K562 (cell line): ENCODE results near the gene LXN. TPM values are rescaled to one million over a fixed set of nuclear protein-coding genes. Genes with fewer than 3 reads are reported as not detected.

Source experiments
- ATAC-seq: fragments of 200-7000 bp; cut with Tn5 transposase; 3 replicates; pipeline ENCODE4 v1.9.1; 2020; ENCODE audit warnings: moderate library complexity
- BruUV-seq: library from RNA; stranded (reverse); fragments of 400-500 nt; replicated peaks from 2 replicates; lab custom pipeline; 2021; lab: Mats Ljungman, UMichigan
- CTCF ChIA-PET: fragments of 300-600 bp; formaldehyde crosslinking; extraction: SDS; loops from one replicate; lab custom pipeline; 2021; ENCODE audit warnings: low intra/inter-chr PET ratio; lab: Yijun Ruan, JAX
- POLR2A ChIA-PET: fragments of 300-600, 350-650 bp; sonication (Branson Sonifier 250); formaldehyde crosslinking; extraction: SDS; loops from one replicate; lab custom pipeline; 2021; ENCODE audit warnings: antibody characterized with exemption, inconsistent platforms; lab: Yijun Ruan, JAX
- DNase-seq, 4 experiments: peaks; one replicate each; pipeline versions ENCODE4 v3.0.0 to v3.0.0-alpha.2; 2011 to 2018; ENCODE audit warnings: low spot score in 3 of 4, mixed read lengths in 3 of 4; ENCODE audit errors: extremely low read depth in 1 of 4
- FAIRE-seq: peaks from 2 replicates; lab custom pipeline; 2011; peaks lifted over from hg19 to GRCh38; lab: Jason Lieb, UNC
- H2AFZ ChIP-seq: 2 replicates; pipeline ENCODE4 v1.6.0; 2011; ENCODE audit warnings: low read depth, low read length, control low read depth, inconsistent platforms
- H3K27ac ChIP-seq: fragments of 200-600 bp; 3 replicates; pipeline ENCODE4 v1.8.0; 2011; ENCODE audit warnings: low read depth, mild to moderate bottlenecking, control low read depth, inconsistent platforms, low read length, moderate library complexity, mixed read lengths; ENCODE audit errors: extremely low read depth
- H3K27me3 ChIP-seq, 2 experiments: fragments of 300-600 bp in 1 of 2; 2 replicates in 1 of 2; 3 replicates in 1 of 2; pipeline versions ENCODE4 v1.6.0 to v1.8.0; 2011; ENCODE audit warnings: inconsistent platforms in 2 of 2, low read length in 2 of 2, mild to moderate bottlenecking in 1 of 2, mixed read lengths in 1 of 2, moderate library complexity in 1 of 2; ENCODE audit not compliant: control insufficient read depth in 2 of 2, insufficient read depth in 2 of 2
- H3K36me3 ChIP-seq: fragments of 300-600 bp; 3 replicates; pipeline ENCODE4 v1.8.0; 2011; ENCODE audit warnings: mild to moderate bottlenecking, low read length, inconsistent platforms; ENCODE audit not compliant: control insufficient read depth, insufficient read depth
- H3K4me1 ChIP-seq, 2 experiments: fragments of 200-600 bp in 1 of 2; replicated peaks in 1 of 2; 2 replicates in 1 of 2; 3 replicates in 1 of 2; pipeline versions ENCODE4 v1.5.1 to v1.8.0; 2011; ENCODE audit warnings: inconsistent platforms in 2 of 2, low read length in 2 of 2, mild to moderate bottlenecking in 1 of 2, mixed read lengths in 1 of 2, moderate library complexity in 1 of 2; ENCODE audit not compliant: control insufficient read depth in 2 of 2, insufficient read depth in 2 of 2
- H3K4me2 ChIP-seq: 2 replicates; pipeline ENCODE4 v1.6.1; 2011; ENCODE audit warnings: low read length, control low read depth, inconsistent platforms, mixed read lengths; ENCODE audit not compliant: insufficient read depth
- H3K4me3 ChIP-seq: fragments of 200-600 bp; sonication (generic), shearing (Covaris generic); 2 replicates; pipeline ENCODE4 v1.5.1; 2016; ENCODE audit warnings: control low read depth, inconsistent platforms
- H3K79me2 ChIP-seq: fragments of 200-600 bp; 3 replicates; pipeline ENCODE4 v1.8.0; 2011; ENCODE audit warnings: low read length, inconsistent platforms; ENCODE audit not compliant: control insufficient read depth, insufficient read depth
- H3K9ac ChIP-seq, 2 experiments: 2 replicates each; pipeline versions ENCODE4 v1.6.0 to v1.6.1; 2011; ENCODE audit warnings: low read depth in 2 of 2, low read length in 2 of 2, control low read depth in 1 of 2, inconsistent platforms in 1 of 2, mild to moderate bottlenecking in 1 of 2, mixed read lengths in 1 of 2; ENCODE audit not compliant: insufficient read depth in 1 of 2
- H3K9me1 ChIP-seq: one replicate; pipeline ENCODE4 v1.6.0; 2011; ENCODE audit warnings: inconsistent platforms, mild to moderate bottlenecking, low read length, moderate library complexity; ENCODE audit not compliant: control insufficient read depth, insufficient read depth
- H3K9me3 ChIP-seq: replicated peaks from 2 replicates; pipeline ENCODE4 v1.5.1; 2011; ENCODE audit warnings: low read depth, low read length, inconsistent platforms; ENCODE audit not compliant: control insufficient read depth, insufficient read depth
- H4K20me1 ChIP-seq: replicated peaks from 2 replicates; pipeline ENCODE4 v1.6.1; 2011; ENCODE audit warnings: low read length, inconsistent platforms, mixed read lengths; ENCODE audit not compliant: control insufficient read depth, insufficient read depth
- CBFA2T3 ChIP-seq: fragments of 450-650 bp; IDR thresholded peaks from 2 replicates; pipeline ENCODE4 v1.6.1; 2017
- CBX3 ChIP-seq, 2 experiments: IDR thresholded peaks; 1 replicate in 1 of 2; 2 replicates in 1 of 2; pipeline ENCODE4 v1.6.1; 2012; ENCODE audit warnings: inconsistent platforms in 2 of 2, low read length in 2 of 2, borderline replicate concordance in 1 of 2, control low read depth in 1 of 2
- CREB3 ChIP-seq: fragments of 450-650 bp; conservative IDR thresholded peaks from 2 replicates; pipeline ENCODE4 v1.6.1; 2016; ENCODE audit warnings: missing genetic modification characterization, low read depth, mild to moderate bottlenecking, missing compliant biosample characterization, moderate library complexity
- FIP1L1 ChIP-seq: fragments of 200-400 bp; formaldehyde crosslinking; IDR thresholded peaks from 2 replicates; pipeline ENCODE4 v1.6.1; 2018; ENCODE audit warnings: mild to moderate bottlenecking, low read depth, low read length; ENCODE audit not compliant: poor library complexity, severe bottlenecking
- HMGN3 ChIP-seq: IDR thresholded peaks from 2 replicates; pipeline ENCODE4 v1.6.1; 2011; ENCODE audit warnings: borderline replicate concordance, low read depth, mild to moderate bottlenecking, mixed read lengths, low read length; ENCODE audit not compliant: insufficient read length; ENCODE audit errors: extremely low read depth
- JUND ChIP-seq, 2 experiments: IDR thresholded peaks; 2 replicates in 1 of 2; 3 replicates in 1 of 2; pipeline ENCODE4 v1.6.1; 2011; ENCODE audit warnings: borderline replicate concordance in 2 of 2, low read depth in 2 of 2, low read length in 2 of 2, improper control_type of control experiment in 1 of 2, missing biosample characterization in 1 of 2, missing genetic modification characterization in 1 of 2, missing genetic modification reagents in 1 of 2
- KAT2B ChIP-seq: IDR thresholded peaks from one replicate; pipeline ENCODE4 v1.6.1; 2012; ENCODE audit warnings: low read depth, mild to moderate bottlenecking, control low read depth, inconsistent platforms, low read length, moderate library complexity
- MEIS2 ChIP-seq: fragments of 450-650 bp; IDR thresholded peaks from 2 replicates; pipeline ENCODE4 v1.6.1; 2014; ENCODE audit warnings: mild to moderate bottlenecking; ENCODE audit not compliant: partially characterized antibody
- NCOR1 ChIP-seq: fragments of 450-650 bp; IDR thresholded peaks from 2 replicates; pipeline ENCODE4 v1.6.1; 2016; ENCODE audit warnings: mild to moderate bottlenecking, moderate library complexity
- NFIC ChIP-seq: fragments of 450-650 bp; IDR thresholded peaks from 2 replicates; pipeline ENCODE4 v1.6.1; 2017; ENCODE audit warnings: mild to moderate bottlenecking, inconsistent platforms
- NR2C2 ChIP-seq, 2 experiments: fragments of 200-800 bp in 1 of 2; sonication (Bioruptor generic) in 1 of 2; sonication (generic) in 1 of 2; formaldehyde crosslinking in 1 of 2; IDR thresholded peaks; 2 replicates each; pipeline versions ENCODE4 v1.6.1 to v1.8.0; 2016 to 2022; ENCODE audit warnings: mild to moderate bottlenecking in 1 of 2, missing compliant biosample characterization in 1 of 2, missing genetic modification characterization in 1 of 2, missing genetic modification reagents in 1 of 2
- POLR2H ChIP-seq: IDR thresholded peaks from 2 replicates; pipeline ENCODE4 v1.6.1; 2016; ENCODE audit warnings: missing genetic modification characterization, low read depth, mild to moderate bottlenecking, control low read depth, missing compliant biosample characterization, moderate library complexity
- RBFOX2 ChIP-seq: fragments of 200-400 bp; formaldehyde crosslinking; IDR thresholded peaks from 2 replicates; pipeline ENCODE4 v1.6.1; 2017; ENCODE audit warnings: low read depth, mild to moderate bottlenecking, low read length, moderate library complexity
- TAF15 ChIP-seq: fragments of 200-400 bp; formaldehyde crosslinking; IDR thresholded peaks from 2 replicates; pipeline ENCODE4 v1.6.1; 2017; ENCODE audit warnings: mild to moderate bottlenecking, low read depth, low read length, moderate library complexity
- TCF3 ChIP-seq: sonication (generic); formaldehyde crosslinking; IDR thresholded peaks from 2 replicates; pipeline ENCODE4 v1.4.0; 2020; ENCODE audit warnings: mild to moderate bottlenecking, missing genetic modification reagents
- XRCC4 ChIP-seq: IDR thresholded peaks from one replicate; pipeline ENCODE4 v1.6.1; 2011; ENCODE audit not compliant: insufficient read depth, insufficient read length; ENCODE audit errors: extremely low read depth
- ZEB2 ChIP-seq: fragments of 450-650 bp; IDR thresholded peaks from 2 replicates; pipeline ENCODE4 v1.6.1; 2016
- ZNF146 ChIP-seq: IDR thresholded peaks from one replicate; pipeline ENCODE4 v1.6.1; 2018; ENCODE audit warnings: missing compliant biosample characterization; ENCODE audit not compliant: unreplicated experiment
- ZNF830 ChIP-seq: fragments of 250-450 bp; sonication (Bioruptor Pico); IDR thresholded peaks from 2 replicates; pipeline ENCODE4 v1.5.0; 2021; ENCODE audit warnings: mild to moderate bottlenecking
- WGBS: fragments of 100-300 bp; shearing (Covaris generic); methylation state at CpG from one replicate; pipeline ENCODE4 v1.1.6; 2016; ENCODE audit warnings: low coverage, mixed read lengths; ENCODE audit not compliant: insufficient coverage; ENCODE audit errors: missing lambda C conversion rate; 5-methylcytosine and 5-hydroxymethylcytosine counted together
- in situ Hi-C: fragments of 300-500 bp; cut with MboI; formaldehyde crosslinking; loops from 4 replicates; pipeline ENCODE4 v1.15.0; 2018; ENCODE audit warnings: inconsistent platforms, mixed read lengths
- intact Hi-C: fragments of 100-400 bp; cut with micrococcal nuclease; formaldehyde crosslinking; loops from 2 replicates; pipeline ENCODE4 v1.14.2; 2022
- polyA plus RNA-seq, 8 experiments: library from polyadenylated mRNA; depleted of rRNA in 4 of 8; stranded (reverse) in 5 of 8; unstranded in 3 of 8; fragments of >200 nt; fragmentation: Nextera tagmentation in 2 of 8; fragmentation: Illumina TruSeq in 1 of 8; extraction: Ambion mirVana in 2 of 8; extraction: Trizol in 1 of 8; gene quantifications; 2 replicates each; pipeline versions ENCODE4 v1.2.1 to v1.2.3, GENCODE V29; 2011 to 2014; ENCODE audit warnings: inconsistent platforms in 1 of 8, missing spikeins in 1 of 8
- total RNA-seq, 7 experiments: library from RNA; depleted of rRNA in 6 of 7; stranded (reverse); fragments of >200 nt in 6 of 7; fragmentation: Illumina TruSeq in 2 of 7; extraction: Trizol in 2 of 7; gene quantifications; 2 replicates each; pipeline versions ENCODE4 v1.2.1 to v1.2.3, GENCODE V29; 2011 to 2021; ENCODE audit warnings: low replicate concordance in 1 of 7
- TF ChIP-seq, protein P1 (sequence below), 2 experiments: IDR thresholded peaks; 2 replicates each; pipeline ENCODE4 v1.6.1; 2011; ENCODE audit warnings: borderline replicate concordance in 1 of 2, control low read depth in 1 of 2, low read depth in 1 of 2, low read length in 1 of 2, mild to moderate bottlenecking in 1 of 2, mixed read lengths in 1 of 2, moderate library complexity in 1 of 2; ENCODE audit not compliant: insufficient read depth in 1 of 2, insufficient read length in 1 of 2, poor library complexity in 1 of 2, severe bottlenecking in 1 of 2; ENCODE audit errors: extremely low read depth in 1 of 2

The LXN gene
- total and polyA plus RNA-seq, 9 of the 15 experiments (the other 6 are each of a cell fraction or from before 2014, with no cell fraction given), result 0.08 to 0.13 TPM; not detected in 7

DNA sequence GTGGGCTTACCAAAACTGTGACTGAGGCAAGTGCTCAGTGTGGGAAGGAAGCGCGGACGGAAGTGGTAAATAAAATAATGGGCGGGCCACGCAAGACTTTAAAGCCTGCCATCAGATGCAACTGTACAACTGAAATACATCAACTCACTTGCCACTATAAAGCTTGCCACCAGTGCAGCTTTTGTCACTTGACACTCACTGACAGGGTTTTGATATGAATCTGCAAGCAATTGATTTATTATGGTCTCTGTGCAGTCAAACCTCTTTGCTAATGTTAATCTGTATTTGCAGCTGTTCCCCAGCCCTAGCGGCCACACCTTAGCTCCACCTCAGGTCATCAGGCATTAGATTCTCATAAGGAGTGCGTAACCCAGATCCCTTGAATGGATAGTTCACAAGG is 30.4 kb downstream of the LXN start:
- Histone ChIP-seq H3K9me3 (no peaks in the 10 kb centered on the region), H3K9ac (no peak overlapping the region), H4K20me1 (no peaks in the 10 kb centered on the region; the same call in 1 of the 2 replicates), H3K27me3 (no peaks in the 10 kb centered on the region), H3K4me3 (no peak overlapping the region), H3K4me2 (peak overlapping the region; percentile 29; the same call in 1 of the 2 replicates), H3K9me1 (no peaks in the 10 kb centered on the region), H3K36me3 (peaks cover 14% of the 10 kb centered on the region), H2AFZ (peak overlapping the region; percentile 78), H3K79me2 (peaks cover 28% of the 10 kb centered on the region), H3K27ac (peak overlapping the region; percentile 48), H3K4me1 (peaks cover 9 to 16% of the 10 kb centered on the region in 2 experiments; a peak in 4 of 5 replicates)
- FAIRE-seq (peak; percentile 40), DNase-seq (peak in 2 of 4 experiments; percentile 34 to 72), ATAC-seq (peak; percentile 64)
- ChIA-PET CTCF (no interaction called here), POLR2A (interaction anchor here (1.2 to 1.4 kb wide), 2 partner anchors 11 to 17 kb away, joined by 3 to 4 read pairs; no protein-coding TSS in a partner anchor)
- no TSS peak for BruUV-seq
- intact Hi-C loops, result loop anchor here (10.0 kb wide), 1 partner anchor 67 kb away; the partner anchor contains the start of gene MLF1
- in situ Hi-C loops, result no loop called here
- WGBS, result 13% methylated on average over 7 of the region's 7 CpGs
- TF ChIP-seq JUND (IDR thresholded peaks at IDR 0.05; ENCODE audit: borderline replicate concordance, low read depth, low read length), result peak; percentile 14; the same call in 1 of the 2 replicates
- 0 out of 3 replicates have a peak, but pooled peaks have one; percentile 8 for TF ChIP-seq JUND (tag; IDR thresholded peaks at IDR 0.05; ENCODE audit: borderline replicate concordance, low read depth, low read length)
- no peak for TF ChIP-seq POLR2H (tag)
- TF ChIP-seq KAT2B, result no peak
- peak in 1 of 2 experiments; percentile 48; a peak in 1 of 3 replicates for TF ChIP-seq CBX3 (IDR thresholded peaks at IDR 0.05; ENCODE audit: borderline replicate concordance in 1 of 2, low read length in 2 of 2)
- TF ChIP-seq XRCC4, result no peak
- no peak for TF ChIP-seq TAF15
- TF ChIP-seq HMGN3, result no peak
- no peak for TF ChIP-seq ZNF830 (CRISPR knock-in tag)
- no peak for TF ChIP-seq RBFOX2
- TF ChIP-seq CREB3 (tag), result no peak
- TF ChIP-seq NFIC, result no peak
- TF ChIP-seq NCOR1, result peak; percentile 50
- TF ChIP-seq TCF3, result peak; percentile 71
- TF ChIP-seq FIP1L1, result no peak
- TF ChIP-seq, protein P1, sequence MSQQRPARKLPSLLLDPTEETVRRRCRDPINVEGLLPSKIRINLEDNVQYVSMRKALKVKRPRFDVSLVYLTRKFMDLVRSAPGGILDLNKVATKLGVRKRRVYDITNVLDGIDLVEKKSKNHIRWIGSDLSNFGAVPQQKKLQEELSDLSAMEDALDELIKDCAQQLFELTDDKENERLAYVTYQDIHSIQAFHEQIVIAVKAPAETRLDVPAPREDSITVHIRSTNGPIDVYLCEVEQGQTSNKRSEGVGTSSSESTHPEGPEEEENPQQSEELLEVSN (IDR thresholded peaks at IDR 0.05; ENCODE audit: borderline replicate concordance in 1 of 2, extremely low read depth in 1 of 2, insufficient read depth in 1 of 2, insufficient read length in 1 of 2, low read depth in 1 of 2, low read length in 1 of 2, poor library complexity in 1 of 2, severe bottlenecking in 1 of 2), result no peak
- TF ChIP-seq ZNF146, result no peak
- TF ChIP-seq CBFA2T3, result peak; percentile 83
- peak; percentile 98 for TF ChIP-seq MEIS2
- no peak for TF ChIP-seq NR2C2 (CRISPR knock-in tag; IDR thresholded peaks at IDR 0.05)
- TF ChIP-seq NR2C2 (tag; IDR thresholded peaks at IDR 0.05), result peak; percentile 42; the same call in 1 of the 2 replicates
- TF ChIP-seq ZEB2, result peak; percentile 38; the same call in 1 of the 2 replicates
